Measurements from ENCODE around the gene RPS6KB2. TPM values are rescaled to one million over a fixed set of nuclear protein-coding genes. Genes with fewer than 3 reads are reported as not detected.
A peak's percentile ranks its signal among the peaks of the same experiment; 100 is the strongest.
"Not testable (repeated sequence)": the region's sequence is repeated elsewhere in the genome, so short reads cannot be mapped to it uniquely, and the experiment has no call there.

RPS6KB2 gene
- total and polyA plus RNA-seq, 2 donors (not counting 1 experiment from before 2014, with no cell fraction given): 29.0 to 30.6 TPM

- Histone ChIP-seq H3K4me2 (ENCODE audit: extremely low read depth, insufficient read depth, low read length) (peak overlapping the region; percentile 94), H3K4me1 (ENCODE audit: control insufficient read depth, extremely low read depth, insufficient read depth, low read length) (peaks cover 6% of the 10 kb centered on the region), H2AFZ (ENCODE audit: low read length) (no peak overlapping the region), H3K79me2 (ENCODE audit: control insufficient read depth, insufficient read depth, low read length) (peaks cover 24% of the 10 kb centered on the region), H3K36me3 (ENCODE audit: control insufficient read depth, insufficient read depth, low read length) (peaks cover 20% of the 10 kb centered on the region), H3K4me3 (replicated peaks in 1 of 4; ENCODE audit: control extremely low read depth in 1 of 4, insufficient read depth in 1 of 4, low read depth in 3 of 4, low read length in 4 of 4) (peak overlapping the region; percentile 80 to 99 (median 92)), H3K9me3 (ENCODE audit: control insufficient read depth, insufficient read depth, low read depth, low read length) (no peaks in the 10 kb centered on the region), H3K27me3 (ENCODE audit: control insufficient read depth, insufficient read depth, low read length) (no peaks in the 10 kb centered on the region), H3K9ac (ENCODE audit: insufficient read depth, low read length) (peak overlapping the region; percentile 86), H3K27ac (ENCODE audit: insufficient read depth, low read length) (peak overlapping the region; percentile 89), H4K20me1 (ENCODE audit: control insufficient read depth, extremely low read depth, insufficient read depth, low read length) (no peaks in the 10 kb centered on the region)
- no peak for TF ChIP-seq CTCF (conservative IDR thresholded peaks at IDR 0.05 in 1 of 2, IDR thresholded peaks at IDR 0.05 in 1 of 2; ENCODE audit: low read depth in 1 of 2, low read length in 2 of 2)
- no peak for DNase-seq (ENCODE audit: low read depth in 2 of 2)
These were observed 27.3 kb upstream of the RPS6KB2 start for GRCh38 chr11:67400942-67401494.

- no peak for TF ChIP-seq EZH2 (IDR thresholded peaks at IDR 0.05; ENCODE audit: low read length, missing control alignments)
- no peak for TF ChIP-seq CTCF (conservative IDR thresholded peaks at IDR 0.05 in 1 of 2, IDR thresholded peaks at IDR 0.05 in 1 of 2; ENCODE audit: low read depth in 1 of 2, low read length in 2 of 2)
- Histone ChIP-seq H3K36me3 (ENCODE audit: control insufficient read depth, insufficient read depth, low read length) (peaks cover 20% of the 10 kb centered on the region), H3K9ac (ENCODE audit: insufficient read depth, low read length) (peak within 1 kb of the TSS; percentile 86), H4K20me1 (ENCODE audit: control insufficient read depth, extremely low read depth, insufficient read depth, low read length) (no peaks in the 10 kb centered on the region), H3K9me3 (ENCODE audit: control insufficient read depth, insufficient read depth, low read depth, low read length) (no peaks in the 10 kb centered on the region), H3K4me3 (replicated peaks in 1 of 4; ENCODE audit: control extremely low read depth in 1 of 4, insufficient read depth in 1 of 4, low read depth in 3 of 4, low read length in 4 of 4) (peak within 1 kb of the TSS; percentile 80 to 99 (median 92)), H3K27ac (ENCODE audit: insufficient read depth, low read length) (peak within 1 kb of the TSS; percentile 89), H3K4me2 (ENCODE audit: extremely low read depth, insufficient read depth, low read length) (peak within 1 kb of the TSS; percentile 94), H3K4me1 (ENCODE audit: control insufficient read depth, extremely low read depth, insufficient read depth, low read length) (peaks cover 6% of the 10 kb centered on the region), H2AFZ (ENCODE audit: low read length) (peak within 1 kb of the TSS; percentile 91), H3K27me3 (ENCODE audit: control insufficient read depth, insufficient read depth, low read length) (no peaks in the 10 kb centered on the region), H3K79me2 (ENCODE audit: control insufficient read depth, insufficient read depth, low read length) (peaks cover 24% of the 10 kb centered on the region)
- DNase-seq (ENCODE audit: low read depth in 2 of 2): peak; percentile 79 to 88
These were observed 26.7 kb upstream of the RPS6KB2 start, which contains the start of gene PPP1CA for GRCh38 chr11:67401495-67402191. TSS of gene PPP1CA (minus strand) at chr11:67401858. CDS start at chr11:67401782, 76 bp downstream.

GRCh38 chr11:67402192-67402839 lies 26.0 kb upstream of the RPS6KB2 start:
- H3K9ac ChIP-seq (ENCODE audit: insufficient read depth, low read length): not testable (repeated sequence)
- H2AFZ ChIP-seq (ENCODE audit: low read length): peak overlapping the region; percentile 91

GRCh38 chr11:67403085-67403484 lies 25.2 kb upstream of the RPS6KB2 start:
- not testable (repeated sequence) for H3K4me1 ChIP-seq (ENCODE audit: control insufficient read depth, extremely low read depth, insufficient read depth, low read length); DNase-seq (ENCODE audit: low read depth in 2 of 2); H3K4me2 ChIP-seq (ENCODE audit: extremely low read depth, insufficient read depth, low read length); H3K27me3 ChIP-seq (ENCODE audit: control insufficient read depth, insufficient read depth, low read length); H4K20me1 ChIP-seq (ENCODE audit: control insufficient read depth, extremely low read depth, insufficient read depth, low read length); H3K27ac ChIP-seq (ENCODE audit: insufficient read depth, low read length); H2AFZ ChIP-seq (ENCODE audit: low read length); H3K4me3 ChIP-seq (replicated peaks in 1 of 4; ENCODE audit: control extremely low read depth in 1 of 4, insufficient read depth in 1 of 4, low read depth in 3 of 4, low read length in 4 of 4); H3K9ac ChIP-seq (ENCODE audit: insufficient read depth, low read length); H3K9me3 ChIP-seq (ENCODE audit: control insufficient read depth, insufficient read depth, low read depth, low read length)
- H3K36me3 ChIP-seq (ENCODE audit: control insufficient read depth, insufficient read depth, low read length): peaks cover 12% of the 10 kb centered on the region
- H3K79me2 ChIP-seq (ENCODE audit: control insufficient read depth, insufficient read depth, low read length): peaks cover 24% of the 10 kb centered on the region

More at GRCh38 chr11:67402192-67402839, 26.0 kb upstream of the RPS6KB2 start:
- not testable (repeated sequence) for H3K9me3 ChIP-seq (ENCODE audit: control insufficient read depth, insufficient read depth, low read depth, low read length); H3K4me1 ChIP-seq (ENCODE audit: control insufficient read depth, extremely low read depth, insufficient read depth, low read length); H4K20me1 ChIP-seq (ENCODE audit: control insufficient read depth, extremely low read depth, insufficient read depth, low read length); DNase-seq (ENCODE audit: low read depth in 2 of 2); H3K27me3 ChIP-seq (ENCODE audit: control insufficient read depth, insufficient read depth, low read length)
- Histone ChIP-seq H3K36me3 (ENCODE audit: control insufficient read depth, insufficient read depth, low read length) (peaks cover 19% of the 10 kb centered on the region), H3K27ac (ENCODE audit: insufficient read depth, low read length) (peak overlapping the region; percentile 83), H3K4me3 (replicated peaks in 1 of 4; ENCODE audit: control extremely low read depth in 1 of 4, insufficient read depth in 1 of 4, low read depth in 3 of 4, low read length in 4 of 4) (peak overlapping the region in 3 of 4 experiments; percentile 41 to 55 (median 47)), H3K79me2 (ENCODE audit: control insufficient read depth, insufficient read depth, low read length) (peaks cover 24% of the 10 kb centered on the region), H3K4me2 (ENCODE audit: extremely low read depth, insufficient read depth, low read length) (peak overlapping the region; percentile 88)

Data from fibroblast of lung (primary cell).